Lower leg skin (tissue), 3 donors: ENCODE results near the gene SERPINE2.

Experiments used
- CTCF ChIP-seq, 3 donors: fragments of 450-650 bp; IDR thresholded peaks; one replicate each; pipeline ENCODE4 v1.5.1; 2016; ENCODE audit warnings: antibody characterized with exemption in 3 of 3, mild to moderate bottlenecking in 3 of 3, moderate library complexity in 2 of 3
- POLR2A ChIP-seq, 2 donors: fragments of 450-650 bp; IDR thresholded peaks; one replicate each; pipeline ENCODE4 v1.6.1; 2016 to 2017; ENCODE audit warnings: antibody characterized with exemption in 2 of 2, mild to moderate bottlenecking in 1 of 2, moderate library complexity in 1 of 2

DNA sequence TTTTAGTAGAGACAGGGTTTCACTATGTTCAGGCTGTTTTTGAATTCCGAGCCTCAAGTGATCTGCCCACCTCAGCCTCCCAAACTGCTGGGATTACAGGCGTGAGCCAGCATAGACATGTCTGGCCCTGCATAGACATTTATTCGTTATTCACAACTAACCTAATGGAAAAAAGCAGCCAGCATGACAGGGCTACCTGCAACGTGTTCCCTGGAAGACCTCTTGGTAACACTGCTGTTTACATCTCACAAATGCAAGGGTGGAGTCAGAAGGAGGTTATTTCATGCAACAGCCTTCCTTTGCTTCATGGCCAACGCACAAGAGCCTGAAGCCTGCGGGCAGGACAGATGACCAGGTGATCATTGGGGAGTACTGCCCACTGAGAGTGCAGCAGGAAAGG lies 9.2 kb downstream of the SERPINE2 start:
- no peak for TF ChIP-seq CTCF (IDR thresholded peaks at IDR 0.05)
- TF ChIP-seq POLR2A (IDR thresholded peaks at IDR 0.05), result no peak
